ENCODE data around the gene STAG1. TPM values are rescaled to one million over a fixed set of nuclear protein-coding genes. Genes with fewer than 3 reads are reported as not detected.
"Not testable (repeated sequence)": the region's sequence is repeated elsewhere in the genome, so short reads cannot be mapped to it uniquely, and the experiment has no call there.

Gene STAG1
- total and polyA plus RNA-seq, 8 donors = 7.5 to 105 (median 37.9) TPM

DNA sequence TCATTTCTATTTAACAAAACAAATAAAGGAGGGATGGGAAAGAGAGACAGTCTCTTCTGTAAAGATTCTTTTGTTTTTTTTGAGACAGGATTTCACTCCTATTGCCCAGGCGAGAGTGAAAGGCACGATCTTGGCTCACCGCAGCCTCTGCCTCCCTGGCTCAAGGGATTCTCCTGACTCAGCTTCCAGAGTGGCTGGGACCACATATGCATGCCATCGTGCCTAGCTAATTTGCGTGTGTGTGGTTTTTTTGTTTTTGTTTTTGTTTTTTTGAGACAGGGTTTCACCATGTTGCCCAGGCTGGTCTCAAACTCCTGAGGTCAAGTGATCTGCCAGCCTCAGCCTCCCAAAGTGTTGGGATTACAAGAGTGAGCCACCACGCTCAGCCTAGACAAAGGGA lies 23.3 kb downstream of the STAG1 start:
- no peak for DNase-seq
- 63 to 78% (median 68%) methylated on average over 6 of the region's 6 CpGs for WGBS, 5 donors
- peaks cover 17 to 81% (median 53%) of the 10 kb centered on the region in 4 donors for H3K4me1 ChIP-seq
- H3K36me3 ChIP-seq = no peaks in the 10 kb centered on the region
- no peak for TF ChIP-seq POLR2A (IDR thresholded peaks at IDR 0.05)
- TF ChIP-seq, protein P1, sequence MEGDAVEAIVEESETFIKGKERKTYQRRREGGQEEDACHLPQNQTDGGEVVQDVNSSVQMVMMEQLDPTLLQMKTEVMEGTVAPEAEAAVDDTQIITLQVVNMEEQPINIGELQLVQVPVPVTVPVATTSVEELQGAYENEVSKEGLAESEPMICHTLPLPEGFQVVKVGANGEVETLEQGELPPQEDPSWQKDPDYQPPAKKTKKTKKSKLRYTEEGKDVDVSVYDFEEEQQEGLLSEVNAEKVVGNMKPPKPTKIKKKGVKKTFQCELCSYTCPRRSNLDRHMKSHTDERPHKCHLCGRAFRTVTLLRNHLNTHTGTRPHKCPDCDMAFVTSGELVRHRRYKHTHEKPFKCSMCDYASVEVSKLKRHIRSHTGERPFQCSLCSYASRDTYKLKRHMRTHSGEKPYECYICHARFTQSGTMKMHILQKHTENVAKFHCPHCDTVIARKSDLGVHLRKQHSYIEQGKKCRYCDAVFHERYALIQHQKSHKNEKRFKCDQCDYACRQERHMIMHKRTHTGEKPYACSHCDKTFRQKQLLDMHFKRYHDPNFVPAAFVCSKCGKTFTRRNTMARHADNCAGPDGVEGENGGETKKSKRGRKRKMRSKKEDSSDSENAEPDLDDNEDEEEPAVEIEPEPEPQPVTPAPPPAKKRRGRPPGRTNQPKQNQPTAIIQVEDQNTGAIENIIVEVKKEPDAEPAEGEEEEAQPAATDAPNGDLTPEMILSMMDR (IDR thresholded peaks at IDR 0.05) = no peak
- no peak for TF ChIP-seq POLR2AphosphoS5 (IDR thresholded peaks at IDR 0.05)
- no peak for TF ChIP-seq EP300 (IDR thresholded peaks at IDR 0.05)
- intact Hi-C loops (cut with DNase I; ENCODE audit: low total_unique reads) = no loop called here
- no peaks in the 10 kb centered on the region for H3K9me3 ChIP-seq
- peak overlapping the region in 1 of 5 donors; percentile 24 for H3K27ac ChIP-seq
- no peak overlapping the region for H3K4me3 ChIP-seq
- no peaks in the 10 kb centered on the region for H3K27me3 ChIP-seq

DNA sequence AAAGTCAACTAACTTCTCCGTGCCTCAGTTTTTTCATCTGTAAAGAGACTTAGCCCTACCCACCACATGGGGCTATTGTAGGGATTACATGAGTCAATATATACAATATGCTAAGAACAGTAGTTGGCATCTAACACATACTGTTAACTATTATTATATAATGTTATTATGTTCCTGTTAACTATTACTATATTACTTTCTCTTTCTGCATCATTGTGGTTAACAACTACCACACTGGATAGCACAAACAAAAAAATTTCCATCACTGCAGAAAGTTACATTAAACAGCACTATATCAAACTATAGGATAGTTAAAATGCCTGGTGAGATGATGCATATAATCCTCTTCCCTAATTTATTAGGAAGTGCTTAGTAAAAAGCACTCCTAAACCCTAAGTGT lies 23.7 kb downstream of the STAG1 start:
- TF ChIP-seq POLR2A (IDR thresholded peaks at IDR 0.05) (no peak), POLR2AphosphoS5 (IDR thresholded peaks at IDR 0.05) (no peak)
- Histone ChIP-seq H3K4me3 (no peak overlapping the region), H3K36me3 (no peaks in the 10 kb centered on the region), H3K27ac (peak overlapping the region in 1 of 5 donors; percentile 24), H3K4me1 (peaks cover 17 to 81% (median 53%) of the 10 kb centered on the region in 4 donors), H3K9me3 (no peaks in the 10 kb centered on the region), H3K27me3 (no peaks in the 10 kb centered on the region)
- intact Hi-C loops (cut with DNase I; ENCODE audit: low total_unique reads) = no loop called here
- no peak for DNase-seq
- 56 to 94% (median 62%) methylated on average over 1 of the region's 1 CpG for WGBS, 5 donors

DNA sequence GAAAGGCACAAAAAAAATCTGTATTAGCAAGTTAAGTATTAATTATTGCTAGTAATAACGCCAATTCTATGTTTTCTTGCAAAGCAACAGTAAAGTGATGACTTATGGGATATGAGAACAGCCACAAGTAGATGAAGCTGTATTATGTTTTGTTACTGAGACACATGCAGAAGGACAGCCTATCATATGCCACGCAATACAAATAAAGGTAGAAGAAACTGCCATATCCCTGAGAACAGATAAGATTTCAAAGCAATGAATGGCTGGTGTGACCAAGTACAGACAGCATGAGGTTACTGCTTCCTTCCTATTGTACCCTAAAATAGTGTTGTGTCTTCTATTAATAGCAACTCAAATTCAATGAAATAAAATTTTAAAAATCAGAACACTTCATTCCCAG lies 26.7 kb downstream of the STAG1 start:
- Histone ChIP-seq H3K27me3 (no peaks in the 10 kb centered on the region), H3K4me1 (peaks cover 17 to 60% (median 39%) of the 10 kb centered on the region in 4 donors), H3K4me3 (no peak overlapping the region), H3K9me3 (no peaks in the 10 kb centered on the region), H3K27ac (no peak overlapping the region), H3K36me3 (no peaks in the 10 kb centered on the region)
- intact Hi-C loops (cut with DNase I; ENCODE audit: low total_unique reads) = no loop called here
- 37 to 65% (median 40%) methylated on average over 2 of the region's 2 CpGs for WGBS, 5 donors
- TF ChIP-seq POLR2A (IDR thresholded peaks at IDR 0.05) (no peak), EP300 (IDR thresholded peaks at IDR 0.05) (no peak), POLR2AphosphoS5 (IDR thresholded peaks at IDR 0.05) (no peak)
- TF ChIP-seq, protein P1 (IDR thresholded peaks at IDR 0.05) = no peak
- DNase-seq = no peak

DNA sequence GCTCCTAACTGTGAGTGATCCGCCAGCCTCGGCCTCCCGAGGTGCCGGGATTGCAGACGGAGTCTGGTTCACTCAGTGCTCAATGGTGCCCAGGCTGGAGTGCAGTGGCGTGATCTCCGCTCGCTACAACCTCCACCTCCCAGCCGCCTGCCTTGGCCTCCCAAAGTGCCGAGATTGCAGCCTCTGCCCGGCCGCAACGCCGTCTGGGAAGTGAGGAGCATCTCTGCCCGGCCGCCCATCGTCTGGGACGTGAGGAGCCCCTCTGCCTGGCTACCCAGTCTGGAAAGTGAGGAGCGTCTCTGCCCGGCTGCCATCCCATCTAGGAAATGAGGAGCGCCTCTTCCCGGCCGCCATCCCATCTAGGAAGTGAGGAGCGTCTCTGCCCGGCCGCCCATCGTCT lies 29.3 kb downstream of the STAG1 start:
- H3K9me3 ChIP-seq; DNase-seq; intact Hi-C loops (cut with DNase I; ENCODE audit: low total_unique reads); H3K27me3 ChIP-seq; H3K36me3 ChIP-seq; H3K4me3 ChIP-seq; H3K27ac ChIP-seq: not testable (repeated sequence)
- peaks cover 9 to 42% (median 27%) of the 10 kb centered on the region in 4 donors for H3K4me1 ChIP-seq
- 96 to 98% (median 98%) methylated on average over 11 to 23 of the region's 27 CpGs; no CpG with 5 or more reads in 1 of the 5 donors for WGBS, 5 donors

DNA sequence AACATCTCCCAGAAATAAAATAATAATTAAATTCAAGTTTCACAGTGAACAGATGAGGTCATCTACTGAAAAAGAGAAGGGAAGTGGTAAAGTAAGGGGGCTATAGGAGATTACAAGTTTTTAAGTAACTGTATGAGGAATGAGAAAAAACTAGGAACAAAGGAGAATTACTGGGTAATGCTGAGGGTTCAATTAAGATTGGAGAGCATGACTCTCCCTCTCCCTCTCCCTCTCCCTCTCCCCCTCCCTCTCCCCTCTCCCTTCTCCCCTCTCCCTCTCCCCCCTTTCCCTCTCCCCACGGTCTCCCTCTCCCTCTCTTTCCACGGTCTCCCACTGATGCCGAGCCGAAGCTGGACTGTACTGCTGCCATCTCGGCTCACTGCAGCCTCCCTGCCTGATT lies 29.8 kb downstream of the STAG1 start:
- H3K9me3 ChIP-seq; H3K36me3 ChIP-seq; H3K27me3 ChIP-seq; H3K27ac ChIP-seq; intact Hi-C loops (cut with DNase I; ENCODE audit: low total_unique reads); H3K4me3 ChIP-seq; DNase-seq: not testable (repeated sequence)
- WGBS, 5 donors = 100% methylated on average over 2 to 5 of the region's 5 CpGs; no CpG with 5 or more reads in 3 of the 5 donors
- peaks cover 8 to 39% (median 25%) of the 10 kb centered on the region in 4 donors for H3K4me1 ChIP-seq

DNA sequence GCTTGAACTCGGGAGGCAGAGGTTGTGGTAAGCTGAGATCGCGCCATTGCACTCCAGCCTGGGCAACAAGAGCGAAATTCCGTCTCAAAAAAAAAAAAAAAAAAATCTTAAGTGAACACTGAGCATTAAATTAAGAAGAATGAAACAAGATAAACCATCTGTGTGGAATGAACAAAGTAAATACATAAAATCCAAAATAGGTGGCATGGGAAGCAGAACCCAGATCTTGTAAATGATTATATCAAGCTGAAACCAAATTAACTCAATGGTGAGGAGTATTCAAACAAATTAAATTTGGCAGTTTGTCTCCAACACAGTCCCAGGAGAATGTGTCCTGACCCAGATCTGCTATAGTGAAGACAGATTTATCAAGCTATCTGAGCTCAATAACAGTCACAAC lies 32.1 kb downstream of the STAG1 start:
- intact Hi-C loops (cut with DNase I; ENCODE audit: low total_unique reads) = no loop called here
- Histone ChIP-seq H3K4me1 (peaks cover 0 to 21% (median 8%) of the 10 kb centered on the region in 4 donors), H3K9me3 (no peaks in the 10 kb centered on the region), H3K27me3 (no peaks in the 10 kb centered on the region), H3K4me3 (no peak overlapping the region), H3K27ac (no peak overlapping the region), H3K36me3 (peaks cover 0 to 4% (median 2%) of the 10 kb centered on the region in 4 donors)
- no peak for TF ChIP-seq POLR2AphosphoS5 (IDR thresholded peaks at IDR 0.05)
- TF ChIP-seq, protein P1 (IDR thresholded peaks at IDR 0.05) = no peak
- TF ChIP-seq EP300 (IDR thresholded peaks at IDR 0.05) = no peak
- TF ChIP-seq POLR2A (IDR thresholded peaks at IDR 0.05) = no peak
- no peak for DNase-seq
- WGBS, 5 donors = 93 to 99% (median 95%) methylated on average over 5 of the region's 5 CpGs

Measured in stomach (tissue), 9 donors.